ELR (cell line): ENCODE results near the gene HDAC10.
"Not testable (repeated sequence)": the region's sequence is repeated elsewhere in the genome, so short reads cannot be mapped to it uniquely, and the experiment has no call there.

ENCODE experiments used
- DNase-seq: peaks from one replicate; pipeline ENCODE4 v3.0.0-alpha.2; 2015; ENCODE audit warnings: low read depth

The HDAC10 gene

DNA sequence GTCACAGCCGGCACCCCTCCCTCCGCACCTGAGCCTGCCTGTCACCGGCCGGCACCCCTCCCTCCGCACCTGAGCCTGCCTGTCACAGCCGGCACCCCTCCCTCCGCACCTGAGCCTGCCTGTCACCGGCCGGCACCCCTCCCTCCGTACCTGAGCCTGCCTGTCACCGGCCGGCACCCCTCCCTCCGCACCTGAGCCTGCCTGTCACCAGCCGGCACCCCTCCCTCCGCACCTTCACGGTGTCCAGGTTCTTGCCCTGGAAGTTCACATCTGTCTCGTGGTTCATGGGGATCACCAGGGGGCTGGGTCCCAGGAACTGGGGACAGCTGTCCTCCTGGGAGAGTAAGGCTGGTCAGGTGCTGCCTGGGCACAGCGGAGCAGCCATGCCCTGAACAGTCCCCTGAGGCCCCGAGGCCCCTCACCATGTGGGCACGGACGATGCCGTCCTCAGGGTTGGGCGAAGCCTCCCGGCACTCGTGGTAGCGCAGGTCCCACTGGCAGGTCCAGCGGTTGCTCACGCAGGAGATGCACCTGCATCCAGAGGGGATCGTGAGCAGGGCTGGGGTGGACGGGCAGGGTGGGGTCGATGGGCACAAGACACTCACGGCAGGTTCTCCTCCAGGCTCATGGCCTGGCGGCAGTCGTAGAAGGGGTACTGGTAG lies 34.6 kb upstream of the HDAC10 start:
- DNase-seq = no peak

DNA sequence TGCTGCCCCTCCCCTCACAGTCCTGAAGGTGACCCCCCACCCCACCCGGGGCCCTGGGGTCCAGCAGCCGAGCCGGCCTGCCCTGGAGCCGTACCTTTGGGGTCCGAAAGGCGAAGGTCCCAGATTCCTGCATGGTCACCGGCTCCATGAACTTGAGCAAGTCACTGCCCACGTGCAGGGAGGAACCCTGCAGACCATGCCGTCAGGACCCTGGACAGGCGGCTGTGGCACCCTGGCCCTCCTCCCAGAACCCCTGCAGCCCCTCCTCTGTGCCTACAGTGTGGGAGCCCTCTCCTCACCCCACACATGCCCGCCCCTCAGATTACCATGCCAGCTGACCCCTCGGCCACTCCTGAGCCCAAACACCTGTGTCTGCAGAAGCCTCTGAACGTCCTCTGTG lies 33.4 kb upstream of the HDAC10 start:
- DNase-seq = no peak

DNA sequence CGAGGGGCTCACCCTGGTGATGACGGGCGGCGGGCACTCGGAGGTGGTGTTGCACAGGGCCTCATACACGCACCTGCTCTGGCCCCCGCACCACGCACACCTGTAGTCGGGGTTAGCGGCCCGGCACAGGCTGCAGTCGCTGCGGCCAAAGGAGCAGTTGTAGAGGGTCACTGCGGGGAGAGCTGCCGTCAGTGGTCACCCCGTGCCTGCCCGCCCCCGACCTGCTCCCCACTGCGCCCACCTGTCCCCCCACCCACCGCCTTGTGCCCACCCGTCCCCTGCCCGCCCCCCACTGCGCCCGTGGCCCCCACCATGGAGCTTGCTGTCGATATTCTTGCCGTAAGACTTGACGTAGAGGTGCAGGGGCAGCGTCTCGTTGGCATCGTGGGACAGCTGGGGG lies 32.8 kb upstream of the HDAC10 start:
- DNase-seq = no peak

DNA sequence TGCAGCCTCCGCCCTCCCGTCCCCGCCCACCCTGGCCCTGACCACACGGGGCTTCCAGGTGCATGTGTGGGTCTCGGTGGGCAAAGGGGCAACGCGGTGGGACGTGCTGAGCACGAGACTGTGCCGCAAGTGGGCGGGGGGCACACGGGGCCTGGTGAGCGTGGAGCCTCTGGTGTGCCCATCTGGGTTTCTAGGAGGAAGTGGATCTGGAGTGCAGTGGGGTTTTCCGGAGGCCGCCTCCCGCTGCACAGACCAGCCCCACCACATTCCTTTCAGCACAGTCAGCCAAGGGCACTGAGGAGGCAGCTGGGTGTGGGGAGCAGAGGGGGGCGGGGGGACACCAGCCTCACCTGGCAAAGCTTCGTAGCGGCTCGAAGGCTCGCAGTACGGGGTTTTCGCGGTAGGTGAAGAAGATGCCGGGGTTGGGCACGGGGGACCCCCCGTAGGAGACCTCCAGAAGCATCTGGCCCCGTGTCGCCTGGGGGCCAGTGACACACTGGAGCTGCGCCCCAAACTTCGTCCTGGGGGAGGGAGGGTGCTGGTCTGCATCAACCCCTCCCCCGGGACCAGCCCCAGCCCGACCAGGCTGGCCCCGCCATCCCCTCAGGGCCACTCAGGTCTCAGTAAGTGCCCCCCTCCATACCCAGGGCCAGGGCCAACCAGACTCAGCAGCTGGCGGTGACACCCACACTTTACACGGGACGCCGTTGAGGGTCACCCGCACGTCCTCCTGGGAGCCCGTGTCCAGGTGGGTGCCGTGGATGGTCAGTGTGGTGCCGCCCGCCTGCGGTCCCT lies 31.5 kb upstream of the HDAC10 start:
- DNase-seq = peak; percentile 89

DNA sequence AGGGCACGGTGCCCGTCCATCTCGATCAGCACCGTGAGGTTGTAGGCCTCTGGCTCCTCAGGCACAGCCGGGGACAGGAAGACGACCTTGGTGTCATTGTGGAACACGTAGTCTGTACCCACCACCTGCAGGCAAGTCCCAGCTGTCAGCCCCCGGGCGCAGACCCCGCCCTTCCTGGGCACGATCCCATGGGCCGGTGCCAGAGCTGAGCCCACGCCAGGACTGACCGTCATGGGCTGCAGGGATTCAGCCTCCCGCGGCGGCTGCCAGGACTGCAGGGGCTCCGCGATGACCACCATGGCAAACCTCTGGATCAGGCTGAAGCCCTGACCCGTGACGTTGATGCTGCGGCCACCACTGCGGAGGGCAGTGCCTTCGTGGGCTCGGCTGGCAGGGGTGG lies 30.9 kb upstream of the HDAC10 start:
- DNase-seq = no peak

DNA sequence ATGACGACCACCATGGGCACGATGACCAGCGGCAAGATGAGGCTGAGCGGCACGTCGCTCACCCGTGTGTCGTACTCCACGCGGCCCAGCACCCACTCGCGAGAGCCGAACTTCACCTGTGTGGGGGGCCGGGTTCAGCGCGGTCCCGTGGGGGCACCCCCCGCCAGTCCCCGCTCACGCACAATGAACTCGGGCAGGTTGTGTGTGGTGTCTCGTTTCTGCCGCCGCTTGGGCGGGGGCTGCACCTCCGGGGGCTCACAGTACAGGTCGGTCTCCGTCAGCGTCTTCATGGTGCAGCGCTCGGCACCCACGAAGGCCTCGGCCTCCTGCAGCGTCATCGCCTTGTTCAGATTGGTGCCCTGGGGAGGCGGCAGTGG lies 30.3 kb upstream of the HDAC10 start:
- no peak for DNase-seq

DNA sequence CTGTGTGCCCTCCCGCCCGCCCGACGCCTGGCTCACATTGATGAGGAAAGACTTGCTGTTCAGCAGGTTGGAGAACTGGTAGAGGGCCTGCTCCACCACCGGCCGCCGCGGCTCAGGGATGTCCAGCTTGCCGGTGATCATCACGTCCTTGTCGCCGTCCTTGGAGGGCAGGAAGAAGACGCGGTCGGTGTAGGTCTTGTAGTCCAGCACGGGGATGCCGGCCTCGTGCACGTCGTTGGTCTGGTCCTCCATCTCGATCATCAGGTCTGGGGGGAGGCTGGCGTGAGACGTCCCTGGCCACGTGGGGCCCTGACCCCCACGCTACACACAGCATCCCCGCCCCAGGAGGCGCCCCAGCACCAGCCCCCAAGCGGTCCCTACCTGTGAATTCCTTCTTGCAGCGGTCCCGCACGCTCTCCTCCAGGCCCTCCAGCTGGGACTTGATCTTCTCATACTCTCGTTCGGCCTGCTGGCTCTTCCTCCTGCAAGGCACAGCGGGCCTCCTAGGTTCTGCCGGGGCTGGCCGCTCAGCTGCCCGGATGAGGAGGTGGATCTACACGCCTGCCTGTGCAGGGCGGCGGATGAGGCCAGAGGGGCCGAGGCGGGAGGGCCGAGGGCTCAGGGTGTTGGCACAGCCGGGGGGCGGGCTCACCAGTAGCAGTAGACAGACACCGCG lies 29.8 kb upstream of the HDAC10 start:
- no peak for DNase-seq

DNA sequence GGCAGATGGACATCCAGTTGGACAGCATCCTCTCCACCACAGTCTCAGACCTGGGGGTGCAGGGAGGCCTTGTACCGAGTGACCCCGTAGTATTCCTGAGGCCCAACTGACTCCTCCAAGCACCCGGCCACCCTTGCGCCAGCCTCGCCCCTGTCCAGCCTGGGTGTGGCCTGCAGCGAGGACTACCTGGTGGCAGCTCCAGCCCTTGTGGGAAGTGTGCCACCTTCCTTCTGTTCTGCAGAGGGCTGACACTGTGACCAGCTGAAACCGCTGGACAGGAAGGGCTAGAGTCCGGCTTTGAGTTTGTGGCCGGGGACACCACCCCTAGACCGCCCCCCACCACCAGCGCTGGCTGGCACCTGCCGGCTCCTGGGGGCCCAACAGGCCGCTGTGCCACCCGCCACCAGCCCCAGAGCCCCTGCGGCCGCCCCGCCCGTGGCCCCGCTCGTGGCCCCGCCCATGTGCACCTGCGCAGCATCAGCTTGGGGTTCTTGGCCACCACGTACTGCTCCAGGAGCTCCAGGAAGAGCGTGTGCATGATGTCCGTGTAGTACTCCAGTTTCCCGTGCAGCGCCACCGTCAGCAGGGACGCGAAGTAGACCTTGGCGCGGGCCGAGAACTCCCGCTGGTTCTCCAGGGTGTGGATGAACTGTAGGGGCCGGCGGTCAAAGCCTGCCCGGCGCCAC lies 29.1 kb upstream of the HDAC10 start:
- DNase-seq = no peak

DNA sequence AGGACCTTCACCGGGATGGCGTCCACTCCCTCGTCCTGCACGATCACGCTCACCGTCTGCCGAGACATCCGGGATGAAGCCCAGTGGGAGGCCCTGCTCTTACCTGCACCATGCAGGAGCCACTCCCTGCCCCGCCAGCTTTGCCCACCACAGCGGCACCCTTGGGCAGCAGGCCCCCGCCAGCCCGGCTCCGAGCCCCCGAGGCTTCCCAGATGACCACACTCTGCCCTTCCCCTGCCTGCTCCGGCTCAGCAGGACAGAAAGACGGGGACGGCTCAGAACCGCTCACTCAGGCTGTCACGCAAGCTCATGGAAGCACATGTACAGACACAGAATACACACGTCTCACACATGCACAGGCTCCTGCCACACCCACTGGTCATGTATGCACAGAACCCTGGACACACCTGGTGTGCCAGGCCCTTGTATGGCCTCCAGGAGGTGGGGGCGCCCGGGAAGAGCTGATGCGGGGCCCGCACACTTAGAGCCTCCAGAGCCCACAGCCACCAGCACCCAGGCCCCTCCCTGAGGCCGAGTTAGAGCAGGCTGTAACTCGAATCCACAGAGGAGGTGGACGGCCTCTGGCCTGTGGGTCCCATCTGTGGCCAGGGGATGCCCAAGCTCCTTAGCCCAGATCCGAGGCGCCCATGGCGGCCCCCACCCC lies 28.0 kb upstream of the HDAC10 start:
- DNase-seq = no peak

DNA sequence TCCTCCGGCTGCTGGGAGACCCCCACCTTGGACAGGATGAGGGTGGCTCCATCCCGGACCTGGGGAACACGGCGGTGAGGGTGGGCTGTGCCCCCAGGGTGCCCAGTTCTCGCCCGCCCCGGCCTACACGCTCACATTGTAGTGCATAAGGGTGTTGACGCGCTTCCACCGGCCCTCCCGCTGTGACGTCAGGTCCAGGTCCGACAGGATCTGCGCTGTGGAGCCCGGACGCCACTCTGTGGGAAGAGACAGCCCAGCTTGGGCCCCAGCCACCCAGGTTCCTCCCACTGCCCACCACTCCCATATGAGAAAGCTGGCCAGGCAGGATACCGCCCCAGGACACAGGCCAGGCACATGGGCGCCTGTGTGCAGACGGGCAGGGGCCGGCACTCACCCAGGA lies 27.4 kb upstream of the HDAC10 start:
- DNase-seq = no peak

DNA sequence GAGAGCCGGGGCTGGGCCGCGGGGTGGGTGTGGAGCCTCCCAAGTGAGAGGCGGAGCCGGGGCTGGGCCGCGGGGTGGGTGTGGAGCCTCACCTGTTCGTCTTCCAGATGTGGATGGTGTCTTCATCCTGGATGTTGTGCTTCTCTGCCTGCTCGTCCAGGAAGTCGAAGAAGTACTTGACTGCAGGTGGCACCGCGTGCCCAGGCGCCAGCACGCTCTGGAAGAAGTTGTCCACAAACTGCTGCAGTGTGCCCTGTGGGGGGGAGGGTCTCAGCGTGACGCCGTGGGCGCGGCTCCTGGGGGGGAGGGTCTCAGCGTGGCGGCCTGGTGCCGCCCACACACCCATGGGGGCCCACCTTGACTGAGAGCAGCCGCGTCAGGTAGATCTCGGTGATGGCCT lies 26.7 kb upstream of the HDAC10 start:
- no peak for DNase-seq

DNA sequence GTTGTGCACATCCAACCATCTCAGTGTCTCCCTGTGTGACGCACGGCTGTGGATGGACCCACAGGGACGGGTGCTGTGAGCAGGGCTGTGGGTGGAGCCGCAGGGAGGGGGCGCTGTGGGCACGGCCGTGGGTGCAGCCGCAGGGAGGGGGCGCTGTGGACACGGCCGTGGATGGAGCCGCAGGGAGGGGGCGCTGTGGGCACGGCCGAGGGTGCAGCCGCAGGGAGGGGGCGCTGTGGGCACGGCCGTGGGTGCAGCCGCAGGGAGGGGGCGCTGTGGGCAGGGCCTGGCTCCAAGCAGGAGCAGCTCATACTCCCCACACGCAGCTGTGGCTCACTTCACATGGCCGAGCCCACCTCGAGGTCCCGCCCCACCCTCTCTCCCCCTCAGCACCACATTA lies 25.1 kb upstream of the HDAC10 start:
- peak; percentile 48 for DNase-seq

DNA sequence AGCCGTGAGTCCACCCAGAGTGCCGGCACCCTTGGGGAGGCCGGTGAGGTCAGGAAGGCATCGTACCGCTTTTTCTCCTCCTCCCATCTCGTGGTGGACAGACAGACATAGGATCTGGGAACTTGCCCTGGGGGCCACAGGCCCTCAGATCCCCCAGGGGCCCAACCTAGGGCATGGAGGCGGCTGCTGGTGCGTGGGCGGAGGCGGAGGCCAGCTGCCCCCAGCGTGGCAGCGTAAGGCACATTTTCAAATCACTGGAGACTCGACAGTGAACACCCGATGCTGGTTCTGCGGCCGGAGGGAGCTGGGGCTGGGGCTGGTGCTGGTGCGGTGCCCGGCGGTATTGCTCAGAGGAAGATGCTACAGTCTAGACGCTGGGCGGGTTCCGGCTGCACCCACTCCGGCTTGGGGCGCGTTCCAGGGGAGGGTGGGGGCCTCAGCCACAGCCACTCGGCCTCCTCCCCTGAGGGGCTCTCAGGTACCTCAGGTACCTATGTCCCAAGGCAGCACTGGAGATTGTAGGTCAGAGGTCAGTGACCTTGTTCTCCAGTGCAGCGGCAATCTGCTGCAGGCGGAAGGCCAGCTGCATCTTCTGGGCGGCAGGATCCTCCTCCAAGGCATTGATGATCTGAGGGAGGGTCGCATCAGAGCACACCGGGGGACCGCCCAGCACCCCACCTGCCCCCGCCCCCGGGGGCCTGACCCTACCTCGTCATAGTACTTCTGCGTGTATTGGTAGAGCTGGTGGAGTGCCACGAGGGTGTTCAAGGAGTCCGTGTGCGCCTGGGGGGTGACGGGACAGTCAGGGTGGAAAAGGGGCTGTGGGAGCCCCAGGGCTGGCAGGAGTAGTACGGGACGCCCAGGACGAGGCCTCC lies 24.4 kb upstream of the HDAC10 start:
- no peak for DNase-seq

DNA sequence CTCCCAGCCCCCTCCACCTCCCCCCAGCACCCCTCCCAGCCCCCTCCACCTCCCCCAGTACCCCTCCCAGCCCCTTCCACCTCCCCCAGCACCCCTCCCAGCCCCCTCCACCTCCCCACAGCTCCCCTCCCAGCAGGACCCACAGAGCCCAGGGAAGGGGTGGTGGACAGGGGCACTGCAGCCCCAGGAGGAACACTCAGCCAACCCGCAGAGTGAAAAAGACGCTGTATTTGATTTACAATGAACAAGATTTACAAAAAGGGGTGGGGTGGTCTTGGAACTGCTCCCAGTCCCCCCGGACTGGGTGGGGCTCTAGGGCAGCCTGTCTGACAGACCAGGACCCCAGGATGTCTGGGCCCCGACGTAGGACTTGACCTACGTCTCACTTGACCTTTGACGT lies 23.7 kb upstream of the HDAC10 start:
- DNase-seq = no peak

DNA sequence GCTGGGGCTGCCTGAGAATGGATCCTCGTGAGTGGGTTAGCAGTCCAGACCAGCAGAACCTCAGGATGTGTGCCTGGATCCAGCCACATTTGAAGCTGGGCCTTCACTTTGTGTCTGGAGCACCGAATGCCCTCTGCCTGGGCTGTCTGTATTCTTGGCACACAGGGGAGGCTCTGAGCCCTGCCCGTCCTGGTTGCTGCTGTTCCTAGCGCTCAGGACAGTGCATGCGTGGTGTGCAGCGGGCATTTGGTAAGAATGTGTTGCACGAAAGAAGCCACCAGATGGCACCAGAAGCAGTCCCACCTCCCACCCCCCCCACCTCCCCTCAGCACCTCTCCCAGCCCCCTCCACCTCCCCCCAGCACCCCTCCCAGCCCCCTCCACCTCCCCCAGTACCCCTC lies 23.2 kb upstream of the HDAC10 start:
- DNase-seq = peak; percentile 73

DNA sequence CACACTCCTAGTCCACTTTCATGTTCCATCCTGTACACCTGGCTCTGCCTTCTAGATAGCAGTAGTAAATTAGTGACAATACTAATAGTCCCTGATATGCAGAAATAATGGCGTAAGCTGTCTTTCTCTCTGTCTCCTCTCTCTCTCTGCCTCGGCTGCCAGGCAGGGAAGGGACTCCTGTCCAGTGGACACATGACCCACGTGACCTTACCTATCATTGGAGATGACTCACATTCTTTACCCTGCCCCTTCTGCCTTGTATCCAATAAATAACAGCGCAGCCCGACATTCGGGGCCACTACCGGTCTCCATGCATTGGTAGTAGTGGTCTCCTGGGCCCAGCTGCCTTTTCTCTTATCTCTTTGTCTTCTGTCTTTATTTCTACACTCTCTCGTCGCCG lies 22.7 kb upstream of the HDAC10 start:
- not testable (repeated sequence) for DNase-seq

DNA sequence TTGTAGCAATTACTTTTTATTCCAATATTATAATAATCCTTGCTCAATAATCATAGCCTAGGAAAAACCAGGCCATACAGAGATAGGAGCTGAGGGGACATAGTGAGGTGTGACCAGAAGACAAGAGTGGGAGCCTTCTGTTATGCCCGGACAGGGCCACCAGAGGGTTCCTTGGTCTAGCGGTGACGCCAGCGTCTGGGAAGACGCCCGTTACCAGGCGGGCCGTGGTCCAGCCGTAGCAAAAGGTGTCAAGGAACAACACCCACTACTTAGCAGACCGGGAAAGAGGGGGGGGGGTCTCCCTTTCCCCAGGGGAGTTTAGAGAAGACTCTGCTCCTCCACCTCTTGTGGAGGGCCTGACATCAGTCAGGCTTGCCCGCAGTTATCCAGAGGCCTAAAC lies 22.3 kb upstream of the HDAC10 start:
- not testable (repeated sequence) for DNase-seq

DNA sequence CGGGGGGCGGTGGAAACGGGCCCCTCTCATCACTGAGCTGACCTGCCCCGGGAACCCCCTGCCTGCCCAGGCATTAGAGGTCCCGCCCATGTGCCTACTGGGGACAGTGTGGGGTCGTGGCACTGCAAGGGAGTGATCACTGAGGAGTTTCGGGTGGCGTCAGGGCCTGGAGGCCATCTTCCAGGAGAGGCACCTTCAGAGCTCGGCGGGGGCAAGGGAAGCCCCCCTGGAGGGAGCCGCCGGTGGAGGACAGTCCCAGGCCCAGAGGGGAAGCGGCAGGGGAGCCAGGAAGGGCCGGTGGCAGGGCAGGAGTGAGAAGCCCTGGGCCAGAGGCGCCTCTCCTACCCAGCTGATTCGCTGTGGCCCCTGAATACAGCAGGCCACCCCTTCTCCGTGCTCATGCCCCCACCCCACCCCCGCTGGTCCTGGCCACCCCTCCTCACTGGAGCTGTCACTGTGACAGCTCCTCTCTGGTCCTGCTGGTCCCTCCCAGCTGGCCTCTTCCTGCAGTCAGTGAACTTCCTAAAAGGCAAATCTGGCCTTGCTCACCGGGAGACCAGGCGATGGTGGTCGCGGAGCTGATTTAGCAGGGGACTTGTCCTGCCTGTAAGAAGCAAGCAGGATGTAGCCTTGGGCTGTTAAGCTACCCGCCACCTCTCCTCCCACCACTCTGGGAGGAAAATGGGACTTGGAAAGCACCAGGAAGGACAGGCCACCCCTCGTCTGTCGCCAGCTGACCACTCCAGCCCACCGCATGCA lies 21.2 kb upstream of the HDAC10 start:
- peak; percentile 27 for DNase-seq

DNA sequence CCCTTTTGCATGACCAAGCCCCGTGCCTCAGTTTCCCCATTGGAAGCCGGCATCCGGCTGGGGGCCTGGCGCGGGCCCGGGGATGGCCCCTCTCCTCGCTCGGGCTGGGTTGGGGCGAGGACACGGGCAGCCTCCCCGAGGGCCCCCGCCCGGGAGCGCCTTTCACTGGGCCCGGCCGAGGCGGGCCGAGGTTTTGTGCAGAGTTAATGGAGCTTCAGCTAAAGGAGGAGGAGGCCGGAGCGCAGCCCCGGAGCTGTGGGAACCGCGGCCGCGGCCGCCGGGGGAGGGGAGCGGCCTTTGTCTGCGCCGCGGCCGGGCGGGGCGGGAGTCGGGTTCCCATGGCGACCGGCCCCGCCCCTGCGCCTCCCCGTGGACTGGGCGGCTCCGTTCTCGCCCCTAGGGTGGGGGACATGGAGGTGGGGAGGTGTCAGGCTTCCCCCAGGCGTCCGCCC lies 20.5 kb upstream of the HDAC10 start:
- DNase-seq = peak; percentile 65

DNA sequence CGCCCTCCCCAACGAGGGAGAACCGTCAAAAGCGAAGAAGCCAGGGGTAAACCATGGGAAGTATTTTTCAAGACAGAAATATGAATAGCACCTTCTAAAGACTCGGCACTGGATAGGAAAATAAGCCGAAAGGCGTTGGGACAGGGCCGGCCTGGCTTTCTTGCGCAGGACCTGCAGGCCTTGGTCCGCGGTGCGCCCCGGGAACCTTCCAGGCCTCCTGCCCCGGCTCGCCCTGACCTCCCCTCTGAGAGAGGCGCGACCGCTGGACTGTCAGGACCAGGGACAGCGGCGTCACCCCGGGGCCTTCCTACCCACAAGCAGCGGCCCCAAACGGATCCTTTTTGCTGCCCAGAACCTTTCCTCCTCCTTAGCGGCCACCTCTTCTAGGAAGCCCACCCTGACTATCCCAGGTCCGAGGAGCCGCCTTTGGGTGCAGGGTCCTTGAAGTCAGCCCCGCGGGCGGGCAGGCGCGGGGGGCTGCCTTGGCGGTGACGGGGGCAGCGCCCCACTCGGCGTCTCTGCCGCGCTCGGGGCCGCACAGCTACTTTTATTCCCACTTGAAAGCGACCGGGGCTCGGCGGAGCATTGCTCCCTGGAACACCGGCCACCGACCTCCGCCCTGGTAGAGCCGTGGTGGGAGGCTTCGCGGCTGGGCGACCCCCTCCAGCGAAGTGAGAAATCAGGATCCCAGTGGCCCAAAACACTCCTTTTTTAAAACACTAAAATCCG lies 19.8 kb upstream of the HDAC10 start:
- DNase-seq = peak; percentile 80
